Rectal smooth muscle tissue (tissue), 1 donor: ENCODE data around the gene SPRN.

ENCODE experiments used
- H3K27ac ChIP-seq: one replicate; pipeline ENCODE4 v1.7.0; 2013; ENCODE audit warnings: low read depth, low read length, inconsistent platforms
- H3K27me3 ChIP-seq: one replicate; pipeline ENCODE4 v1.7.0; 2013; ENCODE audit warnings: low read length; ENCODE audit not compliant: control insufficient read depth, insufficient read depth
- H3K36me3 ChIP-seq: one replicate; pipeline ENCODE4 v1.7.0; 2013; ENCODE audit warnings: low read length; ENCODE audit not compliant: control insufficient read depth, insufficient read depth
- H3K4me1 ChIP-seq: one replicate; pipeline ENCODE4 v1.7.0; 2013; ENCODE audit warnings: low read length; ENCODE audit not compliant: control insufficient read depth, insufficient read depth
- H3K4me3 ChIP-seq: one replicate; pipeline ENCODE4 v1.7.0; 2013; ENCODE audit warnings: low read length
- H3K9ac ChIP-seq: one replicate; pipeline ENCODE4 v1.7.0; 2013; ENCODE audit warnings: low read length

Gene SPRN

GRCh38 chr10:133403784-133404183 is 20.6 kb downstream of the SPRN start:
- no peaks in the 10 kb centered on the region for H3K27me3 ChIP-seq
- H3K9ac ChIP-seq, result no peak overlapping the region
- no peak overlapping the region for H3K27ac ChIP-seq
- H3K4me3 ChIP-seq, result no peak overlapping the region
- H3K4me1 ChIP-seq, result no peaks in the 10 kb centered on the region
- peaks cover 16% of the 10 kb centered on the region for H3K36me3 ChIP-seq

- Histone ChIP-seq H3K27me3 (no peaks in the 10 kb centered on the region), H3K4me1 (no peaks in the 10 kb centered on the region), H3K4me3 (no peak overlapping the region), H3K9ac (no peak overlapping the region), H3K27ac (no peak overlapping the region), H3K36me3 (peaks cover 16% of the 10 kb centered on the region)
These were observed 21.1 kb downstream of the SPRN start for GRCh38 chr10:133403359-133403758.

GRCh38 chr10:133401981-133402725 is 22.3 kb downstream of the SPRN start:
- H3K27ac ChIP-seq, result no peak overlapping the region
- H3K36me3 ChIP-seq, result peaks cover 13% of the 10 kb centered on the region
- no peaks in the 10 kb centered on the region for H3K4me1 ChIP-seq
- H3K27me3 ChIP-seq, result no peaks in the 10 kb centered on the region
- no peak overlapping the region for H3K9ac ChIP-seq
- no peak overlapping the region for H3K4me3 ChIP-seq

DNA sequence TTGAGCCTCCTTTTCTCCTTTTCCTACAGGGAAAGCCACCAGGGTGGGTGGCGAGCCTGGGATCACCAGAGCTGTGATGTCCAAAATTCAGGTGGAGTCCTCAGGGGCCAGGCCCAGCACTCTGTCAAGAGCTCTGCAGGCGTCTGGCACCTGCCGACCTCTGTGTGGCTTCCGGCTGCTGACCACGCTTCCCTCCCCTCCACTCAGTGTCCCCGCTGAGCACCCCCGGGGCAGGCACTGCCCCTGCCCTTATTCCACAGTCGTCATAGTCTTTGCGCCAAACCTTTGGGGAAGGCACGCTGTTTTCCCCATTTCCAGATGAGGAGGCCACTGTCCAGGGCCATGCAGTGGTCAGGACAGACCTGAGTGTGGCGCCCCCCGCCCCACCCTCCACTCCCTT is 22.9 kb downstream of the SPRN start:
- Histone ChIP-seq H3K4me1 (no peaks in the 10 kb centered on the region), H3K27ac (no peak overlapping the region), H3K36me3 (peaks cover 13% of the 10 kb centered on the region), H3K9ac (no peak overlapping the region), H3K4me3 (no peak overlapping the region), H3K27me3 (no peaks in the 10 kb centered on the region)

GRCh38 chr10:133400624-133401424 is 23.6 kb downstream of the SPRN start:
- H3K27me3 ChIP-seq, result no peaks in the 10 kb centered on the region
- no peaks in the 10 kb centered on the region for H3K4me1 ChIP-seq
- H3K36me3 ChIP-seq, result peaks cover 17% of the 10 kb centered on the region
- no peak overlapping the region for H3K9ac ChIP-seq
- H3K4me3 ChIP-seq, result no peak overlapping the region
- no peak overlapping the region for H3K27ac ChIP-seq

GRCh38 chr10:133399123-133399601 is 25.3 kb downstream of the SPRN start:
- Histone ChIP-seq H3K9ac (no peak overlapping the region), H3K27me3 (no peaks in the 10 kb centered on the region), H3K36me3 (peaks cover 17% of the 10 kb centered on the region), H3K4me1 (peaks cover 2% of the 10 kb centered on the region), H3K27ac (no peak overlapping the region), H3K4me3 (no peak overlapping the region)

GRCh38 chr10:133397938-133398337 is 26.5 kb downstream of the SPRN start:
- no peak overlapping the region for H3K4me3 ChIP-seq
- H3K27ac ChIP-seq, result no peak overlapping the region
- no peak overlapping the region for H3K9ac ChIP-seq
- peaks cover 17% of the 10 kb centered on the region for H3K36me3 ChIP-seq
- H3K27me3 ChIP-seq, result no peaks in the 10 kb centered on the region
- peaks cover 2% of the 10 kb centered on the region for H3K4me1 ChIP-seq

- no peak overlapping the region for H3K9ac ChIP-seq
- H3K4me3 ChIP-seq, result no peak overlapping the region
- H3K27ac ChIP-seq, result no peak overlapping the region
- H3K4me1 ChIP-seq, result peaks cover 2% of the 10 kb centered on the region
- no peaks in the 10 kb centered on the region for H3K27me3 ChIP-seq
- H3K36me3 ChIP-seq, result peaks cover 10% of the 10 kb centered on the region
These were observed 28.3 kb downstream of the SPRN start for GRCh38 chr10:133396035-133396624.

DNA sequence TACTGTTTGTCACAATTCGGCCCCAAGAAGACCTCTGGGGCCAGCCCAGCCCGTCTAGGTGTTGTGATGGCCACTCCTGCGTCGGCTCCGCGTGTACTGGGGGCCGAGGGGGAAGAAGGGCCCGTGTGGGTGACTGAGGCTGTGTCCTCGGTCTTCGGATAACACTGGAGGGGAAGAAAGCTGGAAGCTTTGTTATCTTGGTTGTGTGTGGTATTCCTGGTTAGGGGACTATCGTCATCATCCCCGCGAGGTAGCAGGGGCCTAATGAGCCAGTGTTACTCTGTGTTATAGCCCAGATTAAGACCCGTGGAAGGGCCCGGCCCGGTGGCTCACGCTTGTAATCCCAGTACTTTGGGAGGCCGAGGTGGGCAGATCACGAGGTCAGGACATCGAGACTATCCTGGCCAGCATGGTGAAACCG is 29.6 kb downstream of the SPRN start:
- H3K27me3 ChIP-seq, result no peaks in the 10 kb centered on the region
- H3K36me3 ChIP-seq, result peaks cover 10% of the 10 kb centered on the region
- peaks cover 2% of the 10 kb centered on the region for H3K4me1 ChIP-seq
- H3K27ac ChIP-seq, result peak overlapping the region; percentile 11
- peak overlapping the region; percentile 51 for H3K9ac ChIP-seq
- peak overlapping the region; percentile 86 for H3K4me3 ChIP-seq

- Histone ChIP-seq H3K9ac (peak within 1 kb of the TSS; percentile 51), H3K27me3 (no peaks in the 10 kb centered on the region), H3K36me3 (peaks cover 8% of the 10 kb centered on the region), H3K4me3 (peak within 1 kb of the TSS; percentile 86), H3K27ac (peak within 1 kb of the TSS; percentile 11), H3K4me1 (peaks cover 2% of the 10 kb centered on the region)
These were observed 30.3 kb downstream of the SPRN start, which contains the start of gene MTG1 for GRCh38 chr10:133394064-133394663. Gene MTG1 (plus strand): TSS chr10:133394157. CDS start chr10:133394221, 64 bp downstream.

- Histone ChIP-seq H3K27me3 (no peaks in the 10 kb centered on the region), H3K9ac (no peak overlapping the region)
These were observed 30.9 kb downstream of the SPRN start for GRCh38 chr10:133393401-133394063.

More at GRCh38 chr10:133393401-133394063, 30.9 kb downstream of the SPRN start:
- Histone ChIP-seq H3K36me3 (peaks cover 7% of the 10 kb centered on the region), H3K4me1 (peaks cover 2% of the 10 kb centered on the region), H3K4me3 (peak overlapping the region; percentile 24), H3K27ac (no peak overlapping the region)
